Suprapubic skin (tissue), 3 donors: Measurements from ENCODE around the gene C10orf105.

Source experiments
- CTCF ChIP-seq, 2 donors: fragments of 200-600 bp in 1 of 2; fragments of 450-650 bp in 1 of 2; sonication (generic) in 1 of 2; IDR thresholded peaks; one replicate each; pipeline ENCODE4 v1.5.1; 2016 to 2019; ENCODE audit warnings: antibody characterized with exemption in 2 of 2, mild to moderate bottlenecking in 1 of 2, moderate library complexity in 1 of 2
- EP300 ChIP-seq: sonication (generic); formaldehyde crosslinking; IDR thresholded peaks from one replicate; pipeline ENCODE4 v1.6.1; 2017; ENCODE audit warnings: antibody characterized with exemption
- POLR2A ChIP-seq, 2 donors: fragments of 450-650 bp; IDR thresholded peaks; one replicate each; pipeline ENCODE4 v1.6.1; 2017; ENCODE audit warnings: antibody characterized with exemption in 2 of 2, mild to moderate bottlenecking in 2 of 2, moderate library complexity in 2 of 2

GRCh38 chr10:71690094-71690720 is 29.4 kb downstream of the C10orf105 start:
- TF ChIP-seq CTCF (IDR thresholded peaks at IDR 0.05) (no peak), EP300 (no peak), POLR2A (IDR thresholded peaks at IDR 0.05) (no peak)
